Neural progenitor cell (in vitro differentiated cells): Measurements from ENCODE around the gene TCOF1.

ENCODE experiments used
- CTCF ChIP-seq: fragments of 200-600 bp; sonication (generic); IDR thresholded peaks from 2 replicates; pipeline ENCODE4 v1.5.1; 2017; ENCODE audit warnings: antibody characterized with exemption, mild to moderate bottlenecking
- EZH2 ChIP-seq: fragments of 200-600 bp; sonication (generic); IDR thresholded peaks from 2 replicates; pipeline ENCODE4 v1.6.1; 2017; ENCODE audit warnings: antibody characterized with exemption, mild to moderate bottlenecking, moderate library complexity
- EZH2phosphoT487 ChIP-seq: fragments of 200-600 bp; sonication (generic); IDR thresholded peaks from 2 replicates; pipeline ENCODE4 v1.6.1; 2017; ENCODE audit warnings: antibody characterized with exemption

GRCh38 chr5:150396267-150396666, 38.8 kb downstream of the TCOF1 start:
- TF ChIP-seq CTCF (no peak), EZH2 (no peak), EZH2phosphoT487 (no peak)
